ENCODE measurements around the gene C1orf21.
A peak's percentile ranks its signal among the peaks of the same experiment; 100 is the strongest.

Gene C1orf21

GRCh38 chr1:184635347-184635979 lies 248.6 kb downstream of the C1orf21 start:
- DNase-seq, result no peak

DNA sequence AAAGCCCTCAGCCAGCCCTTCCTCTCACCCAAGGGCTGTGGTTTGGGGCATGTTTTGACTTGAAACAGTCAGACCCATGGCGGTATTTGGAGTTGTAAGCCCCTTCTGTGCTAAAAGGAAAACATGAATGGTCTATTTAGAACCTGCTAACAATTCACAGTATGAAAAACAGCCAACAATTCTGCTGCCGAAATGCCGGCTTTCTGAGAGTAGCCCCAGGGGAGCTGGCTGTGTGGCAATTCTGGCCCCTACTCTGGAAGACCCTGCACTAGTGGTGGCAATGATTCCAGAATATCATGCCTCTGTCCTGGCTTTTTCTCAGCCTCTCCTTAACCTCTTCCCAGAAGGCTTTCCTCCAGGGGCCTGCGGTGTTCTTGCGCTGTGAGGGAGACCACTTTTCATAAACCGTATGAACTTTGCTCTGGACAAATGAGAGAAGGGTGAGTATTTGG lies 249.2 kb downstream of the C1orf21 start:
- no peak for DNase-seq

DNA sequence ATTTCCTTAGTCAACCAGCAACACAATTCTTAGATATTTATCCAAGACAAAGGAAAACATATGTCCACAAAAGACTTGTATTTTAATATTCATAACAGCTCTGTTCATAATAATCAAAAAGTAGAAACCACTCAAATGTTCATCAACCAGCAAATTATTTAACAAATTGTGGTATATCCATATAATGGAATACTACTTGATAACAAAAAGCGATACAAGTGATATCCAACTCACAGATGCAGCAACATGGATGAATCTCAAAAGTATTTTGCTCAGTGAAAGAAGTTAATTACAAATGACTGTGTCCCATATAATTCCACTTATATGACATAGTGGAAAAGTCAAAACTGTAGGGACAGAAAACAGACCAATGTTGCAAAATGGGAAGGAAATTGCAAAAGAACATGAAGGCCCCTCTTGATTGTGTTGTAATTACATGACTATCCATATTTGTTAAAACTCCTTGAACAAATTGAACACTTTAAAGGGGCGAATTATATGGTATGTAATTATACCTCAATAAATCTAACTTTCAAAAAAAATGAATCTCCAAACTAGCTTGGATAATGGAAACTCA lies 250.9 kb downstream of the C1orf21 start:
- no peak for DNase-seq

DNA sequence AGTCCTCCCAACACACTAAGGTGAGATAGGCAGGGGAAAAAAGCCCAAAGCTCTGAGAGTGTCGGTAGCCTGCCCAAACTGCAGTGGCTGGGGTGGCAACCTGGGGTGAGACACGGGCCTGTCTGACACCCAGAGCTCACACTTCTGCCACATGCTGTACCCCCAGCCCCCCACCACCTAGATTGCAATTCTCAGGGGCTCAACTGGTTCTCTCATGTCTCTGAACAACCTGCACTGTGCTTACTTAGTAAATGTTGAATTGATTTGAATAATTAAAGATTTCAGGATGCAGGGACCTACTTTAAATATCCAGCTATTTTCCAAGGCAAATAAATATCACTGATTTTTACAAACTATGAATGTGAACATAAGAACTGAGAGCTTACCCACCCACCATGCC lies 252.4 kb downstream of the C1orf21 start:
- no peak for DNase-seq

DNA sequence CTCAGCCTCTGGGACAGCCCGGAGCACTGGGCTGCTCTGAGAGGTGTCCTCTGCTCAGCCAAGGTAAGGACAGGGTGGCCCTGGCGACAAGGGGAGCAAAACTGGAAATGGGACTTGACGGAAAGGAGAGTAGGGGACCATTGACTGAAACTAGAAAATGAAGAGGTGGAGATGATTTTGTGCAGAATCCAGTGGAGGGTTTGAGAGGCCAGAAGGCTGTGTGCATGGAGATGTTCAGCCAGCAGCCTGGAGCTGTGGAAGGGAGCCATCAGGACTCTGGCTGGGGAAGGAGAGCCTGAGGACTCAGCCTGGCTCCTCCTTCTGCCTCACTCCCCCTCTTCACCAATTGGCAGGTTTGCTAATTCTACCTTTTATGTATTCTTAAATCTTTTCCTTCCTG lies 253.7 kb downstream of the C1orf21 start:
- no peak for DNase-seq

GRCh38 chr1:184641894-184642293 lies 255.1 kb downstream of the C1orf21 start:
- DNase-seq, result no peak

DNA sequence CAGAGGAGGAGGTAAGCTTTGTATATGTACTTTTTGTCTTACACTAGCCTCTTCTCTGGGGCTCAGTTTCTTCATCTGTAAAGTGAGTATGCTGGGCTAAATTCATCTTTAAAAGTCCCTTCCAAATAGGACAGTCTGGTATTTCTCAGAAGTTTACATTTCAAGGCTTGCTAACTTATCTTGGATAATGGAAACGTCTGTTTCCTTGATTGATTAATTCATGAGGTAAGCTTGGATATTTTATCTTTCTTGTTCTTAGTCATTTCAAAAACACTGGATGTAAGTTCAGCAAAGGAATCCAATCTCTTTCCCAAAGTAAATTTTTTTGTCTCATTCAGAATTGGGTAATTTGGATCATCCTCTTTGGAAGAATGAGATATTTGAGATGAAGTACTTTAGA lies 256.8 kb downstream of the C1orf21 start:
- DNase-seq, result no peak

GRCh38 chr1:184644771-184645170 lies 257.9 kb downstream of the C1orf21 start:
- no peak for DNase-seq

DNA sequence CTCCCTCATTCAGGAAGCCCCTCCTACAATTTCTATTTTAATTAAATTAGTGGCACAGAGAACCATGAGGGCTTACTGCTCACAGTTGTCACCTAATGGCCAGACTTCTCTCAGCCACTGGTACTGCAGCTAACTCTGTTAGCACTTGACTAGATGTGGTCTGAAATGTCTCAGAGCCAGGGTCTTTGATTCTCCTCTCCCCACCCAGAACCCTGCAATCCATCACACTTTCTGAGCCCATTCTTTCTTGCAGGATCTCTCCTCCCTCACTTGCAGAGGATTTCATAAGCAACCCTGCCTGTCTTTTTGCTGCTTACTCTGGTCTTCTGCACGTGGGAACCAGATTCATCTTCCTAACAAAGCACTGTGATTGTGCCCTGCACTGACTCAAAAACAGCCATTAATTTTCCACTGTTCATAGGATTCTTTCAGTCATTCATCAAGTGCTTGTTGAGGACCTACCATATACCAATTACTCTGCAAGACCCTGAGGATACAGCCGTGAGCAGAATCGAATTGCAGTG lies 259.4 kb downstream of the C1orf21 start:
- no peak for DNase-seq

- DNase-seq, result no peak
These were observed 260.0 kb downstream of the C1orf21 start for GRCh38 chr1:184646824-184647223.

DNA sequence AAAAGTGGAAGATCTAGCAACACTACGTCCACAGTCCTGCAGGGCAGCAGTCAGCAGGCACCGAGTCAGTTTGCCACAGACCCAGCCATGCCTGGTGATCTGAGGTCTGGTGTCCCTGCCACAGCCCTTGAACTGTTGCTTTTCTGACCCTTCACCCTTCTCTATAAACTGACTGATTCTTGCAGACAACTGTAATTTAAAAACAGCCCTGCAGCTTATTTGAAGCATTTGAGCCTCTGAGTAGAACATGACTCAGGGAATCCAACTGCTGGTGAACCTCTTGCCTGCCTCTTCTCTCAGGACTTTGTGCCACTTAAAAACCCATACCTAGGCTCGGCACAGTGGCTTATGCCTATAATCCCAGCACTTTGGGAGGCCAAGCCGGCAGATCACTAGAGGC lies 260.6 kb downstream of the C1orf21 start:
- no peak for DNase-seq

GRCh38 chr1:184648160-184648855 lies 261.5 kb downstream of the C1orf21 start:
- DNase-seq, result no peak

- DNase-seq, result no peak
These were observed 262.0 kb downstream of the C1orf21 start for GRCh38 chr1:184648856-184649201.

DNA sequence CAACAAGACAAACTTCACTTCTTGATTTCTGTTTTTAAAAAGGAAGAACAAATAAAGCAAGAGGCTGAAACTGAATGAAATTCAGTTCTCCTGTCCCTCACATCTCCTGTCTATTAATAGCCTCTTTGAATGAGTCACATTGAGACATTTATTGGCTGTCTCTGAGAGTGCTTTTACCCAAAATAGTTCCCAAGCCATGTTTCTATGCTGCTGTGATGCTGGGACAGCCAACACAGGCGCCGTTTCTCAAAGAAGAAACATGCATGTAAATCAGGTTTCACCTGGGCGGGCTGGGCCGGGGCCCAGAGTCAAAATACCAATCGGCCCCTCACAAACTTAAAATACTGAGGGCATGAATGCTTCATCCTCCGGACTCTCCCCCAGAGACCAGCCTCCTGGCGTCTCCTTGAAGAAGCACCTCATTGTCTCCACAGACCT lies 262.6 kb downstream of the C1orf21 start:
- DNase-seq, result no peak

- DNase-seq, result no peak
These were observed 263.5 kb downstream of the C1orf21 start for GRCh38 chr1:184650177-184650866.

DNA sequence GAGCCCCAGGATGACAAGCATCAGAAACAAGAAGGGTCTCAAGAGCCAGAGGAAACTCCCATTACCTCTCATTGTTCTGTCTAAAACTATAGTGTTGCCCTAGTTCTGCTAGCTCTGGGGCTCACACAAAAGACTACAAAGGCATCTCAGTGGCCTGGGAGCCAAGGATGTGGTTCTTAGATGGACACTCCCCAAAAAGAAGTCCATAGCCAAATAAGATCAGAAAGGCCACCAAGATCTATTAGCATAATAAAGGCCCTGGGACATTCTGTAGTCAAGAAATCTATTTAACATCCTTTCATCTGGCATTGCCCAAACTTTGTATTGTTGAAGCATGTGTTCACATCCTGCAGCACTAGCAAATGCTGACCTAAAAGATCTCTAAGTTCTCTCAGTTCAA lies 268.4 kb downstream of the C1orf21 start:
- no peak for DNase-seq

- no peak for DNase-seq
These were observed 269.4 kb downstream of the C1orf21 start for GRCh38 chr1:184656221-184656620.

- DNase-seq, result no peak
These were observed 271.2 kb downstream of the C1orf21 start for GRCh38 chr1:184658055-184658454.

- DNase-seq, result no peak
These were observed 273.8 kb downstream of the C1orf21 start for GRCh38 chr1:184660462-184661191.

- DNase-seq, result no peak
These were observed 275.0 kb downstream of the C1orf21 start for GRCh38 chr1:184661801-184662200.

- DNase-seq, result peak; percentile 33
These were observed 277.3 kb downstream of the C1orf21 start for GRCh38 chr1:184664042-184664660.

GRCh38 chr1:184664661-184665060 lies 277.8 kb downstream of the C1orf21 start:
- no peak for DNase-seq

All from activated gamma-delta T cell treated with Interleukin-2 at 50 U/mL for 16 hours (primary cell).